Liver (tissue), 9 donors: Measurements from ENCODE around the gene PITPNC1. TPM values are rescaled to one million over a fixed set of nuclear protein-coding genes. Genes with fewer than 3 reads are reported as not detected.

ENCODE experiments used
- DNase-seq: peaks from one replicate; pipeline ENCODE4 v3.0.0-alpha.2; 2017; ENCODE audit warnings: low spot score
- H3K27ac ChIP-seq, 2 donors: one replicate each; pipeline ENCODE4 v1.7.0; 2013; ENCODE audit warnings: inconsistent platforms in 2 of 2, low read length in 2 of 2, control low read depth in 1 of 2, low read depth in 1 of 2, mild to moderate bottlenecking in 1 of 2
- H3K27me3 ChIP-seq, 4 donors: one replicate each; pipeline versions ENCODE4 v1.6.1 to v1.7.0; 2013; ENCODE audit warnings: low read length in 3 of 4, inconsistent platforms in 1 of 4, mild to moderate bottlenecking in 1 of 4, moderate library complexity in 1 of 4; ENCODE audit not compliant: control insufficient read depth in 4 of 4, insufficient read depth in 4 of 4
- H3K36me3 ChIP-seq, 4 donors: one replicate each; pipeline versions ENCODE4 v1.6.1 to v1.7.0; 2013; ENCODE audit warnings: low read length in 3 of 4, mild to moderate bottlenecking in 3 of 4, low read depth in 1 of 4, moderate library complexity in 1 of 4; ENCODE audit not compliant: control insufficient read depth in 4 of 4, insufficient read depth in 3 of 4
- H3K4me1 ChIP-seq, 4 donors: one replicate each; pipeline versions ENCODE4 v1.6.1 to v1.7.0; 2013; ENCODE audit warnings: low read length in 3 of 4, mild to moderate bottlenecking in 3 of 4, moderate library complexity in 1 of 4; ENCODE audit not compliant: control insufficient read depth in 4 of 4, insufficient read depth in 4 of 4
- H3K4me3 ChIP-seq, 3 donors: one replicate each; pipeline versions ENCODE4 v1.6.1 to v1.7.0; 2013; ENCODE audit warnings: low read length in 3 of 3, control low read depth in 1 of 3, low read depth in 1 of 3, mild to moderate bottlenecking in 1 of 3
- H3K9ac ChIP-seq, 2 donors: one replicate each; pipeline ENCODE4 v1.7.0; 2013; ENCODE audit warnings: low read length in 2 of 2, mild to moderate bottlenecking in 2 of 2, moderate library complexity in 2 of 2, control low read depth in 1 of 2, low read depth in 1 of 2
- H3K9me3 ChIP-seq, 4 donors: one replicate each; pipeline versions ENCODE4 v1.6.1 to v1.7.0; 2013; ENCODE audit warnings: low read length in 3 of 4; ENCODE audit not compliant: control insufficient read depth in 4 of 4
- EGR1 ChIP-seq, 2 donors: IDR thresholded peaks; 2 replicates each; pipeline ENCODE4 v1.6.1; 2016 to 2018; ENCODE audit warnings: antibody characterized with exemption in 2 of 2, low read depth in 2 of 2
- FOXA1 ChIP-seq: IDR thresholded peaks from 2 replicates; pipeline ENCODE4 v1.6.1; 2016; ENCODE audit warnings: antibody characterized with exemption
- FOXA2 ChIP-seq: IDR thresholded peaks from 2 replicates; pipeline ENCODE4 v1.6.1; 2016; ENCODE audit warnings: antibody characterized with exemption
- GABPA ChIP-seq, 2 donors: IDR thresholded peaks in 1 of 2; conservative IDR thresholded peaks in 1 of 2; 2 replicates each; pipeline ENCODE4 v1.6.1; 2016; ENCODE audit warnings: antibody characterized with exemption in 2 of 2, mild to moderate bottlenecking in 1 of 2, moderate library complexity in 1 of 2
- HNF4A ChIP-seq, 2 donors: conservative IDR thresholded peaks; 2 replicates each; pipeline ENCODE4 v1.6.1; 2016; ENCODE audit warnings: antibody characterized with exemption in 2 of 2, mild to moderate bottlenecking in 2 of 2
- HNF4G ChIP-seq: IDR thresholded peaks from 2 replicates; pipeline ENCODE4 v1.6.1; 2016; ENCODE audit warnings: antibody characterized with exemption
- JUND ChIP-seq, 2 donors: IDR thresholded peaks; 2 replicates each; pipeline ENCODE4 v1.6.1; 2016; ENCODE audit warnings: antibody characterized with exemption in 2 of 2
- NR2F2 ChIP-seq: IDR thresholded peaks from 2 replicates; pipeline ENCODE4 v1.6.1; 2016; ENCODE audit warnings: antibody characterized with exemption
- RAD21 ChIP-seq, 2 donors: IDR thresholded peaks; 2 replicates each; pipeline ENCODE4 v1.6.1; 2016; ENCODE audit warnings: antibody characterized with exemption in 2 of 2, mild to moderate bottlenecking in 2 of 2
- RXRA ChIP-seq, 2 donors: IDR thresholded peaks; 2 replicates each; pipeline ENCODE4 v1.6.1; 2017 to 2018; ENCODE audit warnings: antibody characterized with exemption in 2 of 2, mild to moderate bottlenecking in 1 of 2
- SP1 ChIP-seq: IDR thresholded peaks from 2 replicates; pipeline ENCODE4 v1.6.1; 2018; ENCODE audit warnings: antibody characterized with exemption, mild to moderate bottlenecking
- TAF1 ChIP-seq: conservative IDR thresholded peaks from 2 replicates; pipeline ENCODE4 v1.6.1; 2016; ENCODE audit warnings: antibody characterized with exemption, mild to moderate bottlenecking
- YY1 ChIP-seq: IDR thresholded peaks from 2 replicates; pipeline ENCODE4 v1.6.1; 2016; ENCODE audit warnings: antibody characterized with exemption, mild to moderate bottlenecking
- ZBTB33 ChIP-seq: IDR thresholded peaks from 2 replicates; pipeline ENCODE4 v1.6.1; 2016; ENCODE audit warnings: antibody characterized with exemption
- WGBS: extraction: QIAGEN DNeasy Blood & Tissue Kit; methylation state at CpG from one replicate; pipeline ENCODE4 v1.1.7; 2013; 5-methylcytosine and 5-hydroxymethylcytosine counted together
- polyA plus RNA-seq, 2 donors: library from polyadenylated mRNA; stranded (reverse) in 1 of 2; unstranded in 1 of 2; fragments of 200-250 nt in 1 of 2; fragments of >200 nt in 1 of 2; fragmentation: Nextera tagmentation in 1 of 2; extraction: Ambion mirVana in 1 of 2; gene quantifications; one replicate each; pipeline versions ENCODE4 v1.2.1 to v1.2.3, GENCODE V29; 2013 to 2015
- total RNA-seq, 2 donors: library from RNA; depleted of rRNA; stranded (reverse); fragments of >200 nt; gene quantifications; one replicate each; pipeline ENCODE4 v1.2.3, GENCODE V29; 2014
- TF ChIP-seq, protein P1 (sequence below): IDR thresholded peaks from 2 replicates; pipeline ENCODE4 v1.6.1; 2016; ENCODE audit warnings: antibody characterized with exemption
- TF ChIP-seq, protein P2 (sequence below): fragments of 150-350 bp; IDR thresholded peaks from 2 replicates; pipeline ENCODE4 v1.5.1; 2017; ENCODE audit warnings: improper control_type of control experiment, low read depth, low read length; ENCODE audit not compliant: missing input control
- TF ChIP-seq, protein P3 (sequence below): IDR thresholded peaks from 2 replicates; pipeline ENCODE4 v1.6.1; 2016; ENCODE audit warnings: antibody characterized with exemption, mild to moderate bottlenecking
- TF ChIP-seq, protein P4 (sequence below): IDR thresholded peaks from 2 replicates; pipeline ENCODE4 v1.6.1; 2016; ENCODE audit warnings: antibody characterized with exemption
- donor health status: healthy.
- donor health status: healthy.
- donor health status: healthy.
- donor health status: healthy.
- donor health status: healthy.

The PITPNC1 gene
- total and polyA plus RNA-seq, 4 donors: 2.3 to 10.2 (median 5.7) TPM

DNA sequence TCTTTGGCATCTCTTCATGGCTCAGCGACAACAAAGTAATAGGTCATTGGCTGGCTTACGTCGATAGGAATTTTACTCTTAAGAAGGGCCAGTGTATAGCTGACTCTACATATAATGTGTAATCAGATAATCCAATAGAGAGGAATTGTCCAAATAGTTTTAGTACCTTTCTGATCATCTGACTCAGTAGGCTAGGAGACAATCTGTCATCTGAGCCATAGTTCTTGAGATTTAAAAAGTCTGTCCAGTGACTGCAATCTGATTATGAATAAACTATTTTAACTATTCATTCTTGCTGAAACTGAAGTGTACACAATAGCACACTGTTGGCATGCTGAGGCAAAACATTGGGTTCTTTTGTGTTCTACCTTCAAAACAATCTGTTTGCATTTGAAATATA lies 319.3 kb downstream of the PITPNC1 start:
- H3K36me3 ChIP-seq: peaks cover 0 to 2% (median 0%) of the 10 kb centered on the region in 4 donors
- no peak overlapping the region for H3K4me3 ChIP-seq
- H3K4me1 ChIP-seq: no peaks in the 10 kb centered on the region
- H3K9me3 ChIP-seq: no peaks in the 10 kb centered on the region
- H3K9ac ChIP-seq: no peak overlapping the region
- no peak overlapping the region for H3K27ac ChIP-seq
- H3K27me3 ChIP-seq: no peaks in the 10 kb centered on the region
- no peak for DNase-seq
- 86% methylated on average over 3 of the region's 3 CpGs for WGBS
- TF ChIP-seq HNF4G: no peak
- no peak for TF ChIP-seq FOXA1
- no peak for TF ChIP-seq FOXA2
- no peak for TF ChIP-seq ZBTB33
- no peak for TF ChIP-seq RAD21 (IDR thresholded peaks at IDR 0.05)
- no peak for TF ChIP-seq NR2F2
- no peak for TF ChIP-seq SP1
- TF ChIP-seq, protein P1, sequence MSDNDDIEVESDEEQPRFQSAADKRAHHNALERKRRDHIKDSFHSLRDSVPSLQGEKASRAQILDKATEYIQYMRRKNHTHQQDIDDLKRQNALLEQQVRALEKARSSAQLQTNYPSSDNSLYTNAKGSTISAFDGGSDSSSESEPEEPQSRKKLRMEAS: no peak
- no peak for TF ChIP-seq RXRA (IDR thresholded peaks at IDR 0.05)
- no peak for TF ChIP-seq HNF4A (conservative IDR thresholded peaks at IDR 0.05)
- TF ChIP-seq, protein P2, sequence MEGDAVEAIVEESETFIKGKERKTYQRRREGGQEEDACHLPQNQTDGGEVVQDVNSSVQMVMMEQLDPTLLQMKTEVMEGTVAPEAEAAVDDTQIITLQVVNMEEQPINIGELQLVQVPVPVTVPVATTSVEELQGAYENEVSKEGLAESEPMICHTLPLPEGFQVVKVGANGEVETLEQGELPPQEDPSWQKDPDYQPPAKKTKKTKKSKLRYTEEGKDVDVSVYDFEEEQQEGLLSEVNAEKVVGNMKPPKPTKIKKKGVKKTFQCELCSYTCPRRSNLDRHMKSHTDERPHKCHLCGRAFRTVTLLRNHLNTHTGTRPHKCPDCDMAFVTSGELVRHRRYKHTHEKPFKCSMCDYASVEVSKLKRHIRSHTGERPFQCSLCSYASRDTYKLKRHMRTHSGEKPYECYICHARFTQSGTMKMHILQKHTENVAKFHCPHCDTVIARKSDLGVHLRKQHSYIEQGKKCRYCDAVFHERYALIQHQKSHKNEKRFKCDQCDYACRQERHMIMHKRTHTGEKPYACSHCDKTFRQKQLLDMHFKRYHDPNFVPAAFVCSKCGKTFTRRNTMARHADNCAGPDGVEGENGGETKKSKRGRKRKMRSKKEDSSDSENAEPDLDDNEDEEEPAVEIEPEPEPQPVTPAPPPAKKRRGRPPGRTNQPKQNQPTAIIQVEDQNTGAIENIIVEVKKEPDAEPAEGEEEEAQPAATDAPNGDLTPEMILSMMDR: no peak
- no peak for TF ChIP-seq EGR1 (IDR thresholded peaks at IDR 0.05; ENCODE audit: low read depth in 2 of 2)
- no peak for TF ChIP-seq TAF1
- TF ChIP-seq, protein P3, sequence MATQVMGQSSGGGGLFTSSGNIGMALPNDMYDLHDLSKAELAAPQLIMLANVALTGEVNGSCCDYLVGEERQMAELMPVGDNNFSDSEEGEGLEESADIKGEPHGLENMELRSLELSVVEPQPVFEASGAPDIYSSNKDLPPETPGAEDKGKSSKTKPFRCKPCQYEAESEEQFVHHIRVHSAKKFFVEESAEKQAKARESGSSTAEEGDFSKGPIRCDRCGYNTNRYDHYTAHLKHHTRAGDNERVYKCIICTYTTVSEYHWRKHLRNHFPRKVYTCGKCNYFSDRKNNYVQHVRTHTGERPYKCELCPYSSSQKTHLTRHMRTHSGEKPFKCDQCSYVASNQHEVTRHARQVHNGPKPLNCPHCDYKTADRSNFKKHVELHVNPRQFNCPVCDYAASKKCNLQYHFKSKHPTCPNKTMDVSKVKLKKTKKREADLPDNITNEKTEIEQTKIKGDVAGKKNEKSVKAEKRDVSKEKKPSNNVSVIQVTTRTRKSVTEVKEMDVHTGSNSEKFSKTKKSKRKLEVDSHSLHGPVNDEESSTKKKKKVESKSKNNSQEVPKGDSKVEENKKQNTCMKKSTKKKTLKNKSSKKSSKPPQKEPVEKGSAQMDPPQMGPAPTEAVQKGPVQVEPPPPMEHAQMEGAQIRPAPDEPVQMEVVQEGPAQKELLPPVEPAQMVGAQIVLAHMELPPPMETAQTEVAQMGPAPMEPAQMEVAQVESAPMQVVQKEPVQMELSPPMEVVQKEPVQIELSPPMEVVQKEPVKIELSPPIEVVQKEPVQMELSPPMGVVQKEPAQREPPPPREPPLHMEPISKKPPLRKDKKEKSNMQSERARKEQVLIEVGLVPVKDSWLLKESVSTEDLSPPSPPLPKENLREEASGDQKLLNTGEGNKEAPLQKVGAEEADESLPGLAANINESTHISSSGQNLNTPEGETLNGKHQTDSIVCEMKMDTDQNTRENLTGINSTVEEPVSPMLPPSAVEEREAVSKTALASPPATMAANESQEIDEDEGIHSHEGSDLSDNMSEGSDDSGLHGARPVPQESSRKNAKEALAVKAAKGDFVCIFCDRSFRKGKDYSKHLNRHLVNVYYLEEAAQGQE: no peak
- no peak for TF ChIP-seq GABPA (IDR thresholded peaks at IDR 0.05 in 1 of 2, conservative IDR thresholded peaks at IDR 0.05 in 1 of 2)
- TF ChIP-seq YY1: no peak

DNA sequence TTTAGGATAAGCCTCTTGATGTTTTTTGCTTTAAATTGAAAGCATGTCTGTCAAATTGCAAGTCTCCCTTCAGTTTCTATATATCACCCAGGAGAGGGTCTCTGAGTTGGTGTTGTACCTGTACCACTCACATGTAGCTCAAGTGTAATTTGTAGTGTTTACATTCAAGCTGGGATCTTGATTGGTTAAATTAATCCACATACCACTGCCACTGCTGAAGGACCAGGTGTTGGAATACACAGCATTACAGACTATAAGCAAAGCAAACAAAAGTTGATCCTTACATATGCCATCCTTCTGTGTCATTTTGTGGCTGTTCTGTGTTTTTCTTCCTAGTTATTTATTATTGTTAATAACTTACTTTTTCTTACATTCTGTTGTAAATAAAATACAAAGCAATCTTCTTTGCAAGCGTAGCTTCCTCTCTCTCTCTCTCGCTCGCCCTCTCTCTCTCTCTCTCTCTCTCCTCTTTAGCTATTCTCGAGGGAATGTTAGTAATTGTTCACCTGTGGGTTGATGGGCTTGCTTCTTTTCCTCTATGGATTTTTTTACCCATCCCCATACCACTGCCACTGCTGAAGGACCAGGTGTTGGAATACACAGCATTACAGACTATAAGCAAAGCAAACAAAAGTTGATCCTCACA lies 319.9 kb downstream of the PITPNC1 start:
- peaks cover 0 to 2% (median 0%) of the 10 kb centered on the region in 4 donors for H3K36me3 ChIP-seq
- TF ChIP-seq JUND (IDR thresholded peaks at IDR 0.05): no peak
- TF ChIP-seq TAF1: no peak
- no peak for TF ChIP-seq EGR1 (IDR thresholded peaks at IDR 0.05; ENCODE audit: low read depth in 2 of 2)
- no peak for TF ChIP-seq FOXA2
- TF ChIP-seq, protein P4, sequence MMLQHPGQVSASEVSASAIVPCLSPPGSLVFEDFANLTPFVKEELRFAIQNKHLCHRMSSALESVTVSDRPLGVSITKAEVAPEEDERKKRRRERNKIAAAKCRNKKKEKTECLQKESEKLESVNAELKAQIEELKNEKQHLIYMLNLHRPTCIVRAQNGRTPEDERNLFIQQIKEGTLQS: no peak
- TF ChIP-seq GABPA (IDR thresholded peaks at IDR 0.05 in 1 of 2, conservative IDR thresholded peaks at IDR 0.05 in 1 of 2): no peak
- TF ChIP-seq RXRA (IDR thresholded peaks at IDR 0.05): no peak
- TF ChIP-seq YY1: no peak
- TF ChIP-seq HNF4G: no peak
- TF ChIP-seq HNF4A (conservative IDR thresholded peaks at IDR 0.05): no peak
- H3K27me3 ChIP-seq: no peaks in the 10 kb centered on the region
- H3K4me1 ChIP-seq: no peaks in the 10 kb centered on the region
- H3K9me3 ChIP-seq: no peaks in the 10 kb centered on the region
- no peak overlapping the region for H3K27ac ChIP-seq
- no peak for DNase-seq
- 92% methylated on average over 4 of the region's 4 CpGs for WGBS
- no peak overlapping the region for H3K4me3 ChIP-seq
- H3K9ac ChIP-seq: no peak overlapping the region
